ENCODE data around the gene GULP1.

Gene GULP1

DNA sequence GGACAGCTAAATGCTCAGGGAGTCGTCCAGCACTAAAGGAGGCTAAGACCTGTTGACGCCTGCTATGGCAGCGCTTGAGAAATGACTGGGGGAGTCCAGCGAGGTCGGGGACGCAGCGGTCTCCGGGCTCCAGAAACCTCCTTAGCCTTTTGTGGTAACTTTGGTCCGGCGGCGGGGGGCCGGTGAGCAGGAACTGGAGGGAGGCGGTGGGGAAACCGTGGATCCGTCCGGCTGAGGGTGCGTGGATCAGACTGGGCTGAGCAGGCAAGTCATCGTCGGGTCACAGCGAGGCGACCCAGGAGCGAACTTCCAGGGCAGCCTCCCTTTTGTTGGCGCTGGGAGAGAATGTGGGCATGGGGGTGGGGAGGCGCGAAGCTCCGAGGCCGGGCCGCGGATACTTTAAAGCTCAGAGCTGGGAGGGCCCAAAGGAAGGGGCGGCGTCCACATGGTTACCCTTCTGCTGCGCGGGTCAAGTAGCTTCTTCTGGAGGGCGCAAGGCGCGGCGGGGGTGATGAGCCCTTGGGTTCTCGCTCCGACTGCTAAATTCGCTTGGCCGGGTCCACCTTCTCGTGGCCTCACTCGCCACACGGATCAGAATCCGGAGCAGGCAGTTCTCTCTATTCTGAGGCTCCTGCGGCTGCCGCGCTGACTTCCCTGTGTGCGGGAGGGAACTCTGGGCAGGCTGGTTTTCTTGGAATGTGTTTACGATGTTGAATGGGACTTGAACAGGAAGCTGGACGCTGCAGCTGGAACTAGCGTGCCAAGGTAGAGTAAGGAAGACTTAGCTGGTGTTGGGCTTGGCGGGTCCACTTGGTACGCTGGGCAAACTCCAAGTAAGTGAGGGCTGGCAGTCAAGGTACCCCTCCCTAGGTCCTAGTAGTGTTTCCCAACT is 920 bp downstream of the GULP1 start (continued):
- TF ChIP-seq, protein P1, sequence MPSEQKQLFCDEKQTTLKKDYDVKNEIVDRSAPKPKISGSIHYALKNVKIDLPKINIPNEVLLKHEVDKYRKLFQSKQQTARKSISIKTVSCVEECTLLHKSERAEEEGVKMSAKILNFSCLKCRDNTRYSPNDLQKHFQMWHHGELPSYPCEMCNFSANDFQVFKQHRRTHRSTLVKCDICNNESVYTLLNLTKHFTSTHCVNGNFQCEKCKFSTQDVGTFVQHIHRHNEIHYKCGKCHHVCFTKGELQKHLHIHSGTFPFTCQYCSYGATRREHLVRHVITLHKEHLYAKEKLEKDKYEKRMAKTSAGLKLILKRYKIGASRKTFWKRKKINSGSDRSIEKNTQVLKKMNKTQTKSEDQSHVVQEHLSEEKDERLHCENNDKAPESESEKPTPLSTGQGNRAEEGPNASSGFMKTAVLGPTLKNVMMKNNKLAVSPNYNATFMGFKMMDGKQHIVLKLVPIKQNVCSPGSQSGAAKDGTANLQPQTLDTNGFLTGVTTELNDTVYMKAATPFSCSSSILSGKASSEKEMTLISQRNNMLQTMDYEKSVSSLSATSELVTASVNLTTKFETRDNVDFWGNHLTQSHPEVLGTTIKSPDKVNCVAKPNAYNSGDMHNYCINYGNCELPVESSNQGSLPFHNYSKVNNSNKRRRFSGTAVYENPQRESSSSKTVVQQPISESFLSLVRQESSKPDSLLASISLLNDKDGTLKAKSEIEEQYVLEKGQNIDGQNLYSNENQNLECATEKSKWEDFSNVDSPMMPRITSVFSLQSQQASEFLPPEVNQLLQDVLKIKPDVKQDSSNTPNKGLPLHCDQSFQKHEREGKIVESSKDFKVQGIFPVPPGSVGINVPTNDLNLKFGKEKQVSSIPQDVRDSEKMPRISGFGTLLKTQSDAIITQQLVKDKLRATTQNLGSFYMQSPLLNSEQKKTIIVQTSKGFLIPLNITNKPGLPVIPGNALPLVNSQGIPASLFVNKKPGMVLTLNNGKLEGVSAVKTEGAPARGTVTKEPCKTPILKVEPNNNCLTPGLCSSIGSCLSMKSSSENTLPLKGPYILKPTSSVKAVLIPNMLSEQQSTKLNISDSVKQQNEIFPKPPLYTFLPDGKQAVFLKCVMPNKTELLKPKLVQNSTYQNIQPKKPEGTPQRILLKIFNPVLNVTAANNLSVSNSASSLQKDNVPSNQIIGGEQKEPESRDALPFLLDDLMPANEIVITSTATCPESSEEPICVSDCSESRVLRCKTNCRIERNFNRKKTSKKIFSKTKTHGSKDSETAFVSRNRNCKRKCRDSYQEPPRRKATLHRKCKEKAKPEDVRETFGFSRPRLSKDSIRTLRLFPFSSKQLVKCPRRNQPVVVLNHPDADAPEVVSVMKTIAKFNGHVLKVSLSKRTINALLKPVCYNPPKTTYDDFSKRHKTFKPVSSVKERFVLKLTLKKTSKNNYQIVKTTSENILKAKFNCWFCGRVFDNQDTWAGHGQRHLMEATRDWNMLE (tag by site-specific recombination; conservative IDR thresholded peaks at IDR 0.05; ENCODE audit: low read depth): no peak
- TF ChIP-seq ZBTB44 (tag by site-specific recombination; IDR thresholded peaks at IDR 0.05) (no peak), TRIM28 (IDR thresholded peaks at IDR 0.05; ENCODE audit: borderline replicate concordance, low read length) (no peak), ZNF211 (tag by site-specific recombination; IDR thresholded peaks at IDR 0.05; ENCODE audit: low read depth) (no peak), ZBTB48 (tag by site-specific recombination; IDR thresholded peaks at IDR 0.05) (peak; percentile 70; the same call in 1 of the 2 replicates), ZNF560 (tag by site-specific recombination; IDR thresholded peaks at IDR 0.05; ENCODE audit: borderline replicate concordance) (no peak), ZNF404 (tag by site-specific recombination; IDR thresholded peaks at IDR 0.05) (no peak), RBAK (tag by site-specific recombination; IDR thresholded peaks at IDR 0.05) (no peak), KLF16 (tag by site-specific recombination; IDR thresholded peaks at IDR 0.05) (0 out of 2 replicates have a peak, but pooled peaks have one; percentile 33), ZNF114 (tag by site-specific recombination; IDR thresholded peaks at IDR 0.05) (no peak), SALL2 (tag by site-specific recombination; IDR thresholded peaks at IDR 0.05; ENCODE audit: borderline replicate concordance) (no peak), YY1 (tag by site-specific recombination; IDR thresholded peaks at IDR 0.05) (no peak; the same call in 1 of the 2 replicates), ZNF701 (tag by site-specific recombination; IDR thresholded peaks at IDR 0.05) (no peak), ZNF148 (tag by site-specific recombination; IDR thresholded peaks at IDR 0.05; ENCODE audit: borderline replicate concordance) (no peak), ZNF629 (tag by site-specific recombination; IDR thresholded peaks at IDR 0.05) (no peak; the same call in 1 of the 2 replicates), ZNF580 (tag by site-specific recombination; IDR thresholded peaks at IDR 0.05) (peak; percentile 6; the same call in 1 of the 2 replicates), ZBTB8A (tag by site-specific recombination; IDR thresholded peaks at IDR 0.05) (peak; percentile 84; the same call in 1 of the 2 replicates), GLI2 (tag by site-specific recombination; IDR thresholded peaks at IDR 0.05; ENCODE audit: borderline replicate concordance, low read depth) (no peak), ZNF341 (tag by site-specific recombination; IDR thresholded peaks at IDR 0.05; ENCODE audit: low read depth) (no peak; the same call in 1 of the 2 replicates), ZXDB (tag by site-specific recombination; IDR thresholded peaks at IDR 0.05) (0 out of 2 replicates have a peak, but pooled peaks have one; percentile 36), FEZF1 (tag by site-specific recombination; IDR thresholded peaks at IDR 0.05) (peak; percentile 21; the same call in 1 of the 2 replicates), HOXA7 (CRISPR knock-in tag; IDR thresholded peaks at IDR 0.05; ENCODE audit: borderline replicate concordance) (no peak), ZSCAN23 (tag by site-specific recombination; IDR thresholded peaks at IDR 0.05) (no peak)
- TF ChIP-seq, protein P2, sequence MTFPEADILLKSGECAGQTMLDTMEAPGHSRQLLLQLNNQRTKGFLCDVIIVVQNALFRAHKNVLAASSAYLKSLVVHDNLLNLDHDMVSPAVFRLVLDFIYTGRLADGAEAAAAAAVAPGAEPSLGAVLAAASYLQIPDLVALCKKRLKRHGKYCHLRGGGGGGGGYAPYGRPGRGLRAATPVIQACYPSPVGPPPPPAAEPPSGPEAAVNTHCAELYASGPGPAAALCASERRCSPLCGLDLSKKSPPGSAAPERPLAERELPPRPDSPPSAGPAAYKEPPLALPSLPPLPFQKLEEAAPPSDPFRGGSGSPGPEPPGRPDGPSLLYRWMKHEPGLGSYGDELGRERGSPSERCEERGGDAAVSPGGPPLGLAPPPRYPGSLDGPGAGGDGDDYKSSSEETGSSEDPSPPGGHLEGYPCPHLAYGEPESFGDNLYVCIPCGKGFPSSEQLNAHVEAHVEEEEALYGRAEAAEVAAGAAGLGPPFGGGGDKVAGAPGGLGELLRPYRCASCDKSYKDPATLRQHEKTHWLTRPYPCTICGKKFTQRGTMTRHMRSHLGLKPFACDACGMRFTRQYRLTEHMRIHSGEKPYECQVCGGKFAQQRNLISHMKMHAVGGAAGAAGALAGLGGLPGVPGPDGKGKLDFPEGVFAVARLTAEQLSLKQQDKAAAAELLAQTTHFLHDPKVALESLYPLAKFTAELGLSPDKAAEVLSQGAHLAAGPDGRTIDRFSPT (tag by site-specific recombination; IDR thresholded peaks at IDR 0.05): no peak
- TF ChIP-seq, protein P3, sequence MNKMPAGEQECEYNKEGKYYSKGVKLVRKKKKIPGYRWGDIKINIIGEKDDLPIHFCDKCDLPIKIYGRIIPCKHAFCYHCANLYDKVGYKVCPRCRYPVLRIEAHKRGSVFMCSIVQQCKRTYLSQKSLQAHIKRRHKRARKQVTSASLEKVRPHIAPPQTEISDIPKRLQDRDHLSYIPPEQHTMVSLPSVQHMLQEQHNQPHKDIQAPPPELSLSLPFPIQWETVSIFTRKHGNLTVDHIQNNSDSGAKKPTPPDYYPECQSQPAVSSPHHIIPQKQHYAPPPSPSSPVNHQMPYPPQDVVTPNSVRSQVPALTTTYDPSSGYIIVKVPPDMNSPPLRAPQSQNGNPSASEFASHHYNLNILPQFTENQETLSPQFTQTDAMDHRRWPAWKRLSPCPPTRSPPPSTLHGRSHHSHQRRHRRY (tag by site-specific recombination; IDR thresholded peaks at IDR 0.05): no peak

Data from HEK293 (cell line).